Limb (tissue), 2 donors: Measurements from ENCODE around the gene ZNF804A.

Experiments used
- DNase-seq, 2 donors: peaks; one replicate each; pipeline ENCODE4 v3.0.0-alpha.2; 2016; ENCODE audit errors: extremely low spot score in 2 of 2

ZNF804A gene

DNA sequence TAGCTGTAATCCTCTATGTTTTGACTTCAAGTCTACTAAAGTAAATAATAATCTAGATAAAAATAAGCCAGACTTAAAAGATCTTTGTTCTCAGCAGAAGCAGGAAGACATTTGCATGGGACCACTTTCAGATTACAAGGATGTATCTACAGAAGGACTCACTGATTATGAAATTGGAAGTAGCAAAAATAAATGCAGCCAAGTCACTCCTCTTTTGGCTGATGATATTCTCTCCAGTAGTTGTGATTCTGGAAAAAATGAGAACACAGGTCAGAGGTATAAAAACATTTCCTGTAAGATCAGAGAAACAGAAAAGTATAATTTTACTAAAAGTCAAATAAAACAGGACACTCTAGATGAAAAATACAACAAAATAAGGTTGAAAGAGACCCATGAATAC, 338.4 kb downstream of the ZNF804A start:
- DNase-seq, result no peak

DNA sequence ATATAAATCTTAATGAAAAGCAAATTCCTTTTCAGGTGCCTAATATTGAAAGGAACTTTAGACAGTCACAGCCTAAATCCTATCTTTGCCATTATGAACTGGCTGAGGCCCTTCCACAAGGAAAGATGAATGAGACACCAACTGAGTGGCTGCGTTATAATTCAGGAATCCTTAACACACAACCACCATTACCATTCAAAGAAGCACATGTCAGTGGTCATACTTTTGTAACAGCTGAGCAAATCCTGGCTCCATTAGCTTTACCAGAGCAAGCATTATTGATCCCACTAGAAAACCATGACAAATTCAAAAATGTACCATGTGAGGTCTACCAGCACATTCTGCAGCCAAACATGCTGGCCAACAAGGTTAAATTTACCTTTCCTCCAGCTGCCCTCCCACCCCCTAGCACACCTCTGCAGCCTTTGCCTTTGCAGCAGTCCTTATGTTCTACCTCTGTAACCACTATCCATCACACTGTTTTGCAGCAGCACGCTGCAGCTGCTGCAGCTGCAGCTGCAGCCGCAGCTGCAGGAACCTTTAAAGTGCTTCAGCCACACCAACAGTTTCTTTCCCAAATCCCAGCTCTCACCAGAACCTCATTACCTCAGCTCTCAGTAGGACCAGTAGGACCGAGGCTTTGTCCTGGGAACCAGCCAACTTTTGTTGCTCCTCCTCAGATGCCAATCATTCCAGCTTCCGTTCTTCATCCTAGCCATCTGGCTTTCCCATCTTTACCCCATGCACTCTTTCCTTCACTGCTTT, 340.1 kb downstream of the ZNF804A start:
- DNase-seq, result peak in 1 of 2 donors; percentile 6

DNA sequence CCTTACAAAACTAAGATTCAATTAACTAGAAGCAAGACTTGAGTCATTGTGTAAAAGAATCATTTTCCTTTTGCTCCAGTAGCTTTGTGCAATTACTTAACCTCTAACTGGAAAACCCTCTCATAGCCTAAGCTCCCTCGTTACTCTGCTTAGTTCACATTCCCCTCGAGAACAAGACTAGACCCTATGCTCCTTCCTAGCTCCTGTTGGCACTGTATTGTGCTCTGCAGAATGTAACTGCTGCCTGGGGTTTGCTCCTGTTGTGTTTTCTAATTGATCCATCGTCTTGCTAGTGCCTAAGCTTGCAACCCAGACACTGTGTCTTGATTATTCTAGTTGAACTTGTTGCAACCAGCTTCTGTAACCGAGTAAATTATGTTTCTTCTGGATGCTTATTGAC, 347.0 kb downstream of the ZNF804A start:
- no peak for DNase-seq

DNA sequence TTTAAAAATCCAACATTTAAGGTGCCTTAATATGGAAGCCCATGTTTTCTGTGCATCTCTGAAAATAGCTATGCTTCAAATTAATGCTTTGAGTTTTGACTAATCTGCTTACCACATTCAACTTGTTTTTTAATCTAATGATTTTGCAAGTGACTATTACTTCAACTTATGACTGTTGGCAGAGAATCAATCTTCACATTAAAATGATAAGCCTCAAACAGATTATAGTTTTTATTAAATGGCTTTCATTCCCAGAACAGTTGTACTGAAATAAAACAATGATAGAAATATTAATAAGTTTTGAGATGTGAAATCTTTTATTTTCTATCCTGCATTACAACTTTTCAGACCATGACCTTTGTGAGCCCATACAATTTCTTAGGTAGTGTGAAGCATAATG, 347.5 kb downstream of the ZNF804A start:
- DNase-seq, result no peak

DNA sequence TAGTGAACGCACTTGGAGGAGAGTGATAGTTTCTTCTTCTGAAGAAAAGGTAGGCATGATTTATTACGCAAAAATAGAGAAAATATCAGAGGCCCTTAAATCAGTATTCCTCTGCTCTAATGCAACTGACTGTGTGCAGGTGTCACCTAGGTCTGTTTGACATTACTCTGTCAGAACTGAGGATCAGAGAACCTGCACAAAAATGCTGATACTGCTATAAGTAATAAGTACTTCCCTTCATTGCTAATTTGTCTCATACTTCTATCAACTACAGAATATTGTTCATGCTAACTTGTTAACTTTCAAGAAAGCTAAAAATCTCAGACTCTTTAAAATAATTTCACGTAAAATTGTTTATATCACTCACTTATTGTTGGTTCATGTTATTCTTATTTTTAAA, 358.5 kb downstream of the ZNF804A start:
- no peak for DNase-seq

DNA sequence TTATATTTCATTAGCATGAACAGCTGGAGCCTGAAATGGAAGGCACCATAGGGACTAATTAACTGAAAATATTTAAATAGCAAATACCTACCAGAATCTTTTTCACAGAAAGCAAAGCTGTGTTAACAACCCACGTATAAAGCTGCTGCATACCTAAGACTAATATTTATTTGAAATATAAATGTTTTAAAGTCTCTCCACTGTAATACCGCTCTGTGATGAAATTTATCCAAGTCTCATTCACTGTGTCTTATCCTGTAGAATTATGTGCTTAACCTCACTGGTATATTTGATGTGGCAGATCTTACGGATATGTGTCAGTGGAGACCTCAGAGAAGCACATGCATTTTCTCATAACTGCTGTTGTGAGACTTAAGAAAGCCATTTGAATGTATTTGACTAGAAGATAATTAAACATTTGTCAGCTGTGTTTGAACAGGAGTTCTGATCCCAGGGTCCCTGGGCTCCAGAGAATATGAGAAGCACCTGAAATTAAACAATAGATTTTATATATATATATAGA, 373.3 kb downstream of the ZNF804A start:
- no peak for DNase-seq
